Kidney epithelial cell (primary cell): Measurements from ENCODE around the gene OR2H2. TPM values are rescaled to one million over a fixed set of nuclear protein-coding genes. Genes with fewer than 3 reads are reported as not detected.

Source experiments
- DNase-seq: peaks from one replicate; pipeline ENCODE4 v3.0.0-alpha.2; 2010; ENCODE audit warnings: low read depth
- H3K27me3 ChIP-seq: 2 replicates; pipeline ENCODE4 v1.6.0; 2011; ENCODE audit warnings: low read length; ENCODE audit not compliant: control insufficient read depth, insufficient read depth
- H3K36me3 ChIP-seq: 2 replicates; pipeline ENCODE4 v1.5.1; 2011; ENCODE audit warnings: low read length; ENCODE audit not compliant: control insufficient read depth, insufficient read depth
- H3K4me3 ChIP-seq: 2 replicates; pipeline ENCODE4 v1.5.1; 2011; ENCODE audit warnings: low read depth, mild to moderate bottlenecking, control low read depth, low read length
- CTCF ChIP-seq: IDR thresholded peaks from 2 replicates; pipeline ENCODE4 v1.5.1; 2011; ENCODE audit warnings: mild to moderate bottlenecking, moderate library complexity, low read length, control low read depth, inconsistent platforms; ENCODE audit not compliant: insufficient read depth, poor library complexity, severe bottlenecking
- total RNA-seq: library from RNA; depleted of rRNA; stranded (reverse); fragments of >200 nt; gene quantifications from 2 replicates; pipeline ENCODE4 v1.2.3, GENCODE V29; 2015

The OR2H2 gene
- total RNA-seq, 1 donor from 2014 or later: not detected

GRCh38 chr6:29620630-29621029 is 35.7 kb downstream of the OR2H2 start:
- no peak overlapping the region for H3K4me3 ChIP-seq
- no peak for TF ChIP-seq CTCF
- no peaks in the 10 kb centered on the region for H3K36me3 ChIP-seq
- DNase-seq: no peak
- no peaks in the 10 kb centered on the region for H3K27me3 ChIP-seq

DNA sequence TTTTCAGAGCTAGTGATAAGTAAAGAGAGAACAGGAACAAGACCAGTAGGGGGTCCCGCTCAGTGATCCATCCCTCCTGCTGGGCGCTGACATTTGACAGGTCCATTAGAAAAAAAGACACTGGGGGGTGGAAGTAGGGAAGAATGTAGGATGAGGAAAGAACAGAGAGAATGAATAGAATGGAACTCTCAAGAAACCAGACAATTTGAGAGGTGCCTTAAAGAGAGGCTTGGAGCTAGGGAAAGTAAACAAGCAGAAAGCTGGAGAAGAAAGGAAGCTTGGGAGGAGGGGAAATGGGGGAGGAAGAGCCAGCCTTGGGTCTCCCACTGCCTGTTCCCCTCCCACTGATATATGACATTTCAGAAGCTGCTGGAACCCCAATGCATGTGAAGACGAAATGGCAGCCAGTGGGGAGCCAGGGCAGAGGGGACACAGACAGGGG is 39.6 kb downstream of the OR2H2 start:
- TF ChIP-seq CTCF: no peak
- DNase-seq: no peak
- H3K36me3 ChIP-seq: no peaks in the 10 kb centered on the region
- H3K27me3 ChIP-seq: no peaks in the 10 kb centered on the region
- H3K4me3 ChIP-seq: no peak overlapping the region

GRCh38 chr6:29625337-29625930 is 40.5 kb downstream of the OR2H2 start:
- Histone ChIP-seq H3K36me3 (no peaks in the 10 kb centered on the region), H3K27me3 (no peaks in the 10 kb centered on the region), H3K4me3 (no peak overlapping the region)
- DNase-seq: no peak
- TF ChIP-seq CTCF: no peak

DNA sequence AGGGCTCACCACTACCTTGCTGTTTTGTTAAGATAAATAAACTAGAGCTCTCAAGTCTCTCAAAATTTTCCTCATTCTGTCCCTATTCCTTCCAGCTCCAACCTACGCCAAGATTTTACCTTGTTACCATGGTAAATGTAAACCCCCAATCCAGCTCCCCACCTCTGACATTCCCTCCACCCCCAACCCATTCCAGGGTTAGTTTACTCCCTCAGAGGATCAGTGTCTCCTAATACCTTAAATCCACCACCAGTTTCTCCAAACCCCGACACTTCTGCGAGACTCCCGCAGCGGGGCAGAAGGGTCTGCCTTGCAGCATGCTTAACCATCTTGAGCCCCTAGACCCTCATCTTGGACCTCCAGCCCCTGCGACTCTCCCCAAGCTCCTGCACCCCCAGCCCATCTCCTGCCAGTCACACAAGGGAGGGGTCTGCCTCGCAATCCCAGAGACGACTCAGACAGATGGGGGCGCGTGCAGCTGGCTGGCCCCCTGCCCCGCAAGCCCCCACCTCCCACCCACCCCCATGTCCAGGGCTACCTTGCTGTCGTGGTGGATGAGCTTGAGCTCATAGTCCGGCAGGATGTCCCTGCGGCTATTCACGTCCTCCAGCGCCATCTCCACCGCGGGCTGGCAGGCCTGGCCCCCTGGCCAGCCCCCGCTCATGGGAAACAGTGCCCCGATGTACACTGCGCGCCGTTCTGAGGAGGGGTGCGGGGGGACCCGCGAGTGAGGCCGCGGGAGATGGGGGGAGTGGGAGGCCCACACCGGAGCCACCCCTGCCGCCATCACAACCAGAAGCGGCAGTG is 42.2 kb downstream of the OR2H2 start:
- Histone ChIP-seq H3K4me3 (peak overlapping the region; percentile 46), H3K36me3 (no peaks in the 10 kb centered on the region), H3K27me3 (no peaks in the 10 kb centered on the region)
- TF ChIP-seq CTCF: no peak
- no peak for DNase-seq

DNA sequence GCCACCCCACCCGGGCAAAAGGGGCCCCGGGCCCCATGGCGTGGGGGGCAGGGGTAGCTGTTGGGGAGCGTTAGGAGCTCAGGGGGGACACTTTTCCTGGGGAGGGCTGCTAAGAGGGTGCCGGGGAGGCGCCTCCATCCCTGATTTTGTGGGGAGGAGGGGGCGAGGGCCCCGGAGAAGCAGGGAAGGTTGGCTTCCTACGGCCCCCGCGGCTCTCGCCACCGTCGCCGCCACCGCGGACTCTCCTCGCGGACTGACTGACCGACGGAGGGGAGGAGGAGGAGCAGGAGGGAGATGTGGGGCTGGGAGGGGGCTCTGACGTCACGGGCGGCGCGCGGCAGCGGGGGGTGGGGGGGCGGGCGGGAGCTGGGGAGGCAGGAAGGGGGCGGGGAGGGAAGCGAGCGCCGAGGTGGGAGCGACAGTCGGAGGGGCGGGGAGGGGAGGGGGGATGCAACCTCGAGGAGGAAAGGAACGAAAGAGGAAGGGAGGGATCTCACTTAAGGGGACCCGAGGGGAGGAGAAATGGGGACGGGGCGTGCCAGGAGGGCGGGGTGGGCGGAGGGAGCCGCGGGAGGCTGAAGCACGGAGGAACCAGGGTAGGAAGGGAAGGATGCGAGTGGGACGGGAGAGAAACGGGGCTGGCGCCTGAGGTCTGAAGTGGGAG is 43.0 kb downstream of the OR2H2 start:
- DNase-seq: no peak
- Histone ChIP-seq H3K27me3 (no peaks in the 10 kb centered on the region), H3K4me3 (peak overlapping the region; percentile 46), H3K36me3 (no peaks in the 10 kb centered on the region)
- no peak for TF ChIP-seq CTCF
